Motor neuron (in vitro differentiated cells): Measurements from ENCODE around the gene SPATS2L. TPM values are rescaled to one million over a fixed set of nuclear protein-coding genes. Genes with fewer than 3 reads are reported as not detected.

Source experiments
- ATAC-seq, 8 experiments: fragments of 200-7000 bp; cut with Tn5 transposase; replicated peaks in 6 of 8; 2 replicates each; pipeline ENCODE4 v1.8.0; 2021; ENCODE audit warnings: mild to moderate bottlenecking in 8 of 8, moderate library complexity in 8 of 8
- H3K27ac ChIP-seq, 2 donors: fragments of 250-450 bp; sonication (Bioruptor Pico); 2 replicates each; pipeline ENCODE4 v1.9.0; 2021; ENCODE audit warnings: antibody characterized with exemption in 2 of 2, mild to moderate bottlenecking in 2 of 2, moderate library complexity in 1 of 2
- H3K4me1 ChIP-seq, 2 donors: fragments of 250-450 bp; sonication (Bioruptor Pico); replicated peaks in 1 of 2; 2 replicates each; pipeline ENCODE4 v1.6.1; 2021; ENCODE audit warnings: antibody characterized with exemption in 2 of 2, mild to moderate bottlenecking in 2 of 2, moderate library complexity in 1 of 2
- H3K4me3 ChIP-seq, 5 donors: fragments of 250-450 bp; sonication (Bioruptor Pico); 2 replicates each; pipeline ENCODE4 v1.9.0; 2021; ENCODE audit warnings: antibody characterized with exemption in 5 of 5, mild to moderate bottlenecking in 5 of 5, moderate library complexity in 4 of 5
- WGBS, 10 experiments: fragments of 450-650 bp; shearing (Covaris generic); methylation state at CpG; one replicate each; pipeline ENCODE4 v1.0.0; 2022; 5-methylcytosine and 5-hydroxymethylcytosine counted together
- in situ Hi-C, 9 experiments: fragments of 400-800 bp; cut with MboI; loops; one replicate each; pipeline ENCODE4 v1.15.0; 2021; ENCODE audit warnings: low sequenced_read_pairs in 9 of 9, low pct_unique_long_range_greater_than_20kb in 2 of 9; ENCODE audit not compliant: unreplicated experiment in 9 of 9
- total RNA-seq, 8 experiments: library from RNA; unstranded; fragments of 300-600 nt; gene quantifications; 2 replicates each; pipeline versions ENCODE4 v1.2.3 to v1.2.4, GENCODE V29; 2022

The SPATS2L gene
- total RNA-seq, 8 experiments from 2014 or later: 8.4 to 143 (median 21.9) TPM

- H3K4me1 ChIP-seq: peaks cover 29 to 35% of the 10 kb centered on the region in 2 donors
- ATAC-seq: peak in 6 of 8 experiments; percentile 37 to 77 (median 68)
- WGBS, 10 experiments: 7 to 41% (median 14%) methylated on average over 2 to 4 of the region's 5 CpGs; no CpG with 5 or more reads in 5 of the 10 experiments
- in situ Hi-C loops: no loop called here
- H3K4me3 ChIP-seq: peak overlapping the region; percentile 2 to 13 (median 7)
- H3K27ac ChIP-seq: peak overlapping the region in 1 of 2 donors; percentile 24
These were observed 73.1 kb downstream of the SPATS2L start for GRCh38 chr2:200379481-200380090.

- WGBS, 10 experiments: 0 to 11% (median 5%) methylated on average over 4 to 9 of the region's 9 CpGs; no CpG with 5 or more reads in 3 of the 10 experiments
- peak overlapping the region in 1 of 2 donors; percentile 24 for H3K27ac ChIP-seq
- peak; percentile 61 to 92 (median 84) for ATAC-seq
- H3K4me1 ChIP-seq: peaks cover 29 to 35% of the 10 kb centered on the region in 2 donors
- H3K4me3 ChIP-seq: peak overlapping the region; percentile 2 to 13 (median 7)
- in situ Hi-C loops: no loop called here
These were observed 73.6 kb downstream of the SPATS2L start for GRCh38 chr2:200380091-200380561.

GRCh38 chr2:200380833-200381542 is 74.5 kb downstream of the SPATS2L start:
- H3K27ac ChIP-seq: no peak overlapping the region
- no peak for ATAC-seq
- in situ Hi-C loops: no loop called here
- H3K4me3 ChIP-seq: no peak overlapping the region
- WGBS, 10 experiments: 20 to 91% (median 53%) methylated on average over 1 to 4 of the region's 5 CpGs
- peaks cover 29 to 35% of the 10 kb centered on the region in 2 donors for H3K4me1 ChIP-seq

- H3K4me1 ChIP-seq: peaks cover 26 to 35% of the 10 kb centered on the region in 2 donors
- ATAC-seq: no peak
- H3K27ac ChIP-seq: no peak overlapping the region
- in situ Hi-C loops: no loop called here
- WGBS, 10 experiments: 20 to 100% (median 82%) methylated on average over 1 to 6 of the region's 6 CpGs; no CpG with 5 or more reads in 3 of the 10 experiments
- no peak overlapping the region for H3K4me3 ChIP-seq
These were observed 76.4 kb downstream of the SPATS2L start for GRCh38 chr2:200382874-200383273.

GRCh38 chr2:200383380-200384110 is 77.1 kb downstream of the SPATS2L start:
- peak in 3 of 8 experiments; percentile 19 to 57 (median 32) for ATAC-seq
- Histone ChIP-seq H3K4me3 (no peak overlapping the region), H3K4me1 (peaks cover 19 to 33% of the 10 kb centered on the region in 2 donors), H3K27ac (no peak overlapping the region)
- 16 to 90% (median 50%) methylated on average over 2 to 6 of the region's 6 CpGs for WGBS, 10 experiments
- in situ Hi-C loops: no loop called here

GRCh38 chr2:200385063-200385635 is 78.7 kb downstream of the SPATS2L start:
- ATAC-seq: no peak
- in situ Hi-C loops: no loop called here
- 80 to 100% (median 92%) methylated on average over 1 to 4 of the region's 5 CpGs; no CpG with 5 or more reads in 2 of the 10 experiments for WGBS, 10 experiments
- Histone ChIP-seq H3K4me3 (no peak overlapping the region), H3K27ac (no peak overlapping the region), H3K4me1 (peaks cover 5 to 22% of the 10 kb centered on the region in 2 donors)

- ATAC-seq: no peak
- WGBS, 10 experiments: 78 to 100% (median 100%) methylated on average over 1 to 2 of the region's 2 CpGs; no CpG with 5 or more reads in 2 of the 10 experiments
- Histone ChIP-seq H3K4me3 (no peak overlapping the region), H3K4me1 (peaks cover 14 to 15% of the 10 kb centered on the region in 2 donors), H3K27ac (no peak overlapping the region)
- in situ Hi-C loops: no loop called here
These were observed 86.7 kb downstream of the SPATS2L start for GRCh38 chr2:200393191-200393590.

- 89 to 100% (median 99%) methylated on average over 2 to 7 of the region's 7 CpGs; no CpG with 5 or more reads in 2 of the 10 experiments for WGBS, 10 experiments
- no peak for ATAC-seq
- H3K27ac ChIP-seq: no peak overlapping the region
- H3K4me3 ChIP-seq: no peak overlapping the region
- peaks cover 14 to 15% of the 10 kb centered on the region in 2 donors for H3K4me1 ChIP-seq
- in situ Hi-C loops: no loop called here
These were observed 87.6 kb downstream of the SPATS2L start for GRCh38 chr2:200394045-200394444.

- 39 to 100% (median 67%) methylated on average over 1 to 2 of the region's 2 CpGs; no CpG with 5 or more reads in 5 of the 10 experiments for WGBS, 10 experiments
- peak in 7 of 8 experiments; percentile 58 to 86 (median 71) for ATAC-seq
- H3K27ac ChIP-seq: no peak overlapping the region
- no peak overlapping the region for H3K4me3 ChIP-seq
- in situ Hi-C loops: no loop called here
- H3K4me1 ChIP-seq: peaks cover 14 to 15% of the 10 kb centered on the region in 2 donors
These were observed 90.3 kb downstream of the SPATS2L start for GRCh38 chr2:200396781-200397242.

GRCh38 chr2:200397785-200398184 is 91.3 kb downstream of the SPATS2L start:
- peak in 1 of 8 experiments; percentile 23 for ATAC-seq
- 10 to 67% (median 56%) methylated on average over 1 to 4 of the region's 4 CpGs; no CpG with 5 or more reads in 2 of the 10 experiments for WGBS, 10 experiments
- Histone ChIP-seq H3K4me1 (peaks cover 14 to 15% of the 10 kb centered on the region in 2 donors), H3K27ac (no peak overlapping the region), H3K4me3 (no peak overlapping the region)
- in situ Hi-C loops: no loop called here

GRCh38 chr2:200399046-200399445 is 92.6 kb downstream of the SPATS2L start:
- Histone ChIP-seq H3K27ac (no peak overlapping the region), H3K4me1 (peaks cover 14 to 15% of the 10 kb centered on the region in 2 donors), H3K4me3 (no peak overlapping the region)
- peak in 2 of 8 experiments; percentile 27 to 49 for ATAC-seq
- WGBS, 10 experiments: 0 to 91% (median 83%) methylated on average over 1 of the region's 1 CpG; no CpG with 5 or more reads in 5 of the 10 experiments
- in situ Hi-C loops: no loop called here

- no peak for ATAC-seq
- in situ Hi-C loops: no loop called here
- H3K4me3 ChIP-seq: no peak overlapping the region
- H3K27ac ChIP-seq: no peak overlapping the region
- 100% methylated on average over 1 of the region's 1 CpG; no CpG with 5 or more reads in 3 of the 10 experiments for WGBS, 10 experiments
- peaks cover 14 to 15% of the 10 kb centered on the region in 2 donors for H3K4me1 ChIP-seq
These were observed 93.1 kb downstream of the SPATS2L start for GRCh38 chr2:200399636-200400035.
